Measurements from ENCODE around the gene RPTOR.

DNA sequence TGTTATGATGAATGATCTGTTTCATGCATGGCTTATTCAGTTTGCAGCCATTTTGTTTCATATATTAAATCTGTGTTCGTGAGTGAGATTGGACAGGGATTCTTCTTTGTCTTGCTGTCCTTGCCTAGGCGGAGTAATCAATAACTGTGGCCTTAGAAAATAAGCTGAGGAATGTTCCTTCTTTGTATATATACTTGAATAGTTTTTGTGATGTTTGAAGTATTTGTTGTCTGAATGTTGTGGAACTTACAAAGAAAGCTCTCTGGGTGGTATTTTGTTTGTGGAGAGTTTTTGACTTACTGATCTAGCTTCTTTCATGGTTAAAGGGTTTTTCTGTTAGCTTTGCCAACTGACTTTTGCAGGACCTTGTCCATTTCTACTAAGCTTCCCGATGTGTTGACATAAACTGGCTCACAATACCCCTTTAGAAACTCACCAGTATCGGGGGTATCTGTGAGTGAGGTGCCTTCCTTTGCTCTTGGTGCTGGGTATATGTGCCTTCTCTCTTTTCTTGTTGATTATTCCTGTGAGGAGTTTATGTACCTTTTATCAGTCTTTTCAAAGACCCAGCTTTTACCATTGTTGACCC is 166.2 kb downstream of the RPTOR start:
- TF ChIP-seq, protein P1, sequence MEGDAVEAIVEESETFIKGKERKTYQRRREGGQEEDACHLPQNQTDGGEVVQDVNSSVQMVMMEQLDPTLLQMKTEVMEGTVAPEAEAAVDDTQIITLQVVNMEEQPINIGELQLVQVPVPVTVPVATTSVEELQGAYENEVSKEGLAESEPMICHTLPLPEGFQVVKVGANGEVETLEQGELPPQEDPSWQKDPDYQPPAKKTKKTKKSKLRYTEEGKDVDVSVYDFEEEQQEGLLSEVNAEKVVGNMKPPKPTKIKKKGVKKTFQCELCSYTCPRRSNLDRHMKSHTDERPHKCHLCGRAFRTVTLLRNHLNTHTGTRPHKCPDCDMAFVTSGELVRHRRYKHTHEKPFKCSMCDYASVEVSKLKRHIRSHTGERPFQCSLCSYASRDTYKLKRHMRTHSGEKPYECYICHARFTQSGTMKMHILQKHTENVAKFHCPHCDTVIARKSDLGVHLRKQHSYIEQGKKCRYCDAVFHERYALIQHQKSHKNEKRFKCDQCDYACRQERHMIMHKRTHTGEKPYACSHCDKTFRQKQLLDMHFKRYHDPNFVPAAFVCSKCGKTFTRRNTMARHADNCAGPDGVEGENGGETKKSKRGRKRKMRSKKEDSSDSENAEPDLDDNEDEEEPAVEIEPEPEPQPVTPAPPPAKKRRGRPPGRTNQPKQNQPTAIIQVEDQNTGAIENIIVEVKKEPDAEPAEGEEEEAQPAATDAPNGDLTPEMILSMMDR (conservative IDR thresholded peaks at IDR 0.05; ENCODE audit: low read depth, low read length), result no peak
- TF ChIP-seq EZH2 (IDR thresholded peaks at IDR 0.05; ENCODE audit: low read length, unreplicated experiment), result no peak
